Endometrial microvascular endothelial cells (primary cell): ENCODE measurements around the gene SPATA2. TPM values are rescaled to one million over a fixed set of nuclear protein-coding genes. Genes with fewer than 3 reads are reported as not detected.
"Not testable (repeated sequence)": the region's sequence is repeated elsewhere in the genome, so short reads cannot be mapped to it uniquely, and the experiment has no call there.

Experiments used
- in situ Hi-C: cut with HindIII; loops from 2 replicates; pipeline ENCODE4 v1.10.0; 2017; ENCODE audit warnings: low sequenced_read_pairs, low pct_unique_long_range_greater_than_20kb; ENCODE audit errors: inconsistent ontology term
- total RNA-seq: library from RNA; depleted of rRNA; stranded (reverse); fragments of >200 nt; gene quantifications from one replicate; pipeline ENCODE4 v1.2.3, GENCODE V29; 2015; ENCODE audit errors: inconsistent ontology term

The SPATA2 gene
- total RNA-seq, 1 donor from 2014 or later = 3.8 TPM

- in situ Hi-C loops = no loop called here
These were observed 8.6 kb downstream of the SPATA2 start for GRCh38 chr20:49906615-49907154.

GRCh38 chr20:49906101-49906604 is 9.2 kb downstream of the SPATA2 start:
- in situ Hi-C loops = no loop called here

GRCh38 chr20:49905415-49906091 is 9.8 kb downstream of the SPATA2 start:
- in situ Hi-C loops = no loop called here

- in situ Hi-C loops = no loop called here
These were observed 10.7 kb downstream of the SPATA2 start for GRCh38 chr20:49904440-49905214.

GRCh38 chr20:49901588-49901987 is 13.7 kb downstream of the SPATA2 start:
- in situ Hi-C loops = no loop called here

- in situ Hi-C loops = no loop called here
These were observed 15.6 kb downstream of the SPATA2 start for GRCh38 chr20:49899541-49900383.

GRCh38 chr20:49896204-49896603 is 19.1 kb downstream of the SPATA2 start:
- in situ Hi-C loops = no loop called here

- in situ Hi-C loops = not testable (repeated sequence)
These were observed 19.7 kb downstream of the SPATA2 start for GRCh38 chr20:49895474-49896093.

GRCh38 chr20:49894073-49894470 is 21.3 kb downstream of the SPATA2 start:
- in situ Hi-C loops = no loop called here

- in situ Hi-C loops = no loop called here
These were observed 21.9 kb downstream of the SPATA2 start for GRCh38 chr20:49893242-49894072.

GRCh38 chr20:49892817-49893216 is 22.5 kb downstream of the SPATA2 start:
- in situ Hi-C loops = no loop called here

- in situ Hi-C loops = no loop called here
These were observed 23.1 kb downstream of the SPATA2 start for GRCh38 chr20:49892260-49892659.

GRCh38 chr20:49891476-49892110 is 23.7 kb downstream of the SPATA2 start:
- in situ Hi-C loops = no loop called here

- in situ Hi-C loops = no loop called here
These were observed 24.6 kb downstream of the SPATA2 start for GRCh38 chr20:49890471-49891361.

- in situ Hi-C loops = no loop called here
These were observed 25.4 kb downstream of the SPATA2 start for GRCh38 chr20:49889935-49890333.
